Tibial nerve (tissue), 3 donors: ENCODE data around the gene HAL.

Source experiments
- CTCF ChIP-seq, 5 experiments: fragments of 200-600 bp in 3 of 5; fragments of 450-650 bp in 2 of 5; sonication (generic) in 3 of 5; IDR thresholded peaks; one replicate each; pipeline ENCODE4 v1.5.1; 2016 to 2019; ENCODE audit warnings: antibody characterized with exemption in 5 of 5, mild to moderate bottlenecking in 3 of 5, moderate library complexity in 2 of 5
- POLR2A ChIP-seq, 2 donors: fragments of 450-650 bp; IDR thresholded peaks; one replicate each; pipeline ENCODE4 v1.6.1; 2017; ENCODE audit warnings: antibody characterized with exemption in 2 of 2, mild to moderate bottlenecking in 2 of 2, moderate library complexity in 2 of 2

- TF ChIP-seq CTCF (IDR thresholded peaks at IDR 0.05) = no peak
- TF ChIP-seq POLR2A (IDR thresholded peaks at IDR 0.05) = no peak
Observed at GRCh38 chr12:96014943-96015599, 18.9 kb upstream of the HAL start.
